Urinary bladder (tissue), 4 donors: ENCODE measurements around the gene RELA. TPM values are rescaled to one million over a fixed set of nuclear protein-coding genes. Genes with fewer than 3 reads are reported as not detected.
"Not testable (repeated sequence)": the region's sequence is repeated elsewhere in the genome, so short reads cannot be mapped to it uniquely, and the experiment has no call there.

Experiments
- DNase-seq: peaks from one replicate; pipeline ENCODE4 v3.0.0-alpha.2; 2015; ENCODE audit errors: extremely low spot score
- H3K27ac ChIP-seq: one replicate; pipeline ENCODE4 v1.5.1; 2013; ENCODE audit warnings: low read depth, mild to moderate bottlenecking, moderate library complexity
- H3K36me3 ChIP-seq: one replicate; pipeline ENCODE4 v1.6.1; 2013; ENCODE audit warnings: mild to moderate bottlenecking, moderate library complexity; ENCODE audit not compliant: insufficient read depth
- H3K4me1 ChIP-seq: one replicate; pipeline ENCODE4 v1.6.1; 2013; ENCODE audit warnings: mild to moderate bottlenecking, moderate library complexity; ENCODE audit not compliant: insufficient read depth
- H3K4me3 ChIP-seq: one replicate; pipeline ENCODE4 v1.5.1; 2013; ENCODE audit warnings: low read depth, low read length
- WGBS: extraction: QIAGEN DNeasy Blood & Tissue Kit; methylation state at CpG from one replicate; pipeline ENCODE4 v1.1.7; 2013; 5-methylcytosine and 5-hydroxymethylcytosine counted together
- polyA plus RNA-seq: library from polyadenylated mRNA; stranded (reverse); fragments of 200-250 nt; gene quantifications from one replicate; pipeline ENCODE4 v1.2.3, GENCODE V29; 2013
- total RNA-seq: library from RNA; depleted of rRNA; stranded (reverse); fragments of >200 nt; gene quantifications from one replicate; pipeline ENCODE4 v1.2.3, GENCODE V29; 2014
- donor health status: healthy with polysubstance abuse.
- donor health status: healthy.

The RELA gene
- total and polyA plus RNA-seq, 2 donors, result 18.5 to 80.8 TPM

DNA sequence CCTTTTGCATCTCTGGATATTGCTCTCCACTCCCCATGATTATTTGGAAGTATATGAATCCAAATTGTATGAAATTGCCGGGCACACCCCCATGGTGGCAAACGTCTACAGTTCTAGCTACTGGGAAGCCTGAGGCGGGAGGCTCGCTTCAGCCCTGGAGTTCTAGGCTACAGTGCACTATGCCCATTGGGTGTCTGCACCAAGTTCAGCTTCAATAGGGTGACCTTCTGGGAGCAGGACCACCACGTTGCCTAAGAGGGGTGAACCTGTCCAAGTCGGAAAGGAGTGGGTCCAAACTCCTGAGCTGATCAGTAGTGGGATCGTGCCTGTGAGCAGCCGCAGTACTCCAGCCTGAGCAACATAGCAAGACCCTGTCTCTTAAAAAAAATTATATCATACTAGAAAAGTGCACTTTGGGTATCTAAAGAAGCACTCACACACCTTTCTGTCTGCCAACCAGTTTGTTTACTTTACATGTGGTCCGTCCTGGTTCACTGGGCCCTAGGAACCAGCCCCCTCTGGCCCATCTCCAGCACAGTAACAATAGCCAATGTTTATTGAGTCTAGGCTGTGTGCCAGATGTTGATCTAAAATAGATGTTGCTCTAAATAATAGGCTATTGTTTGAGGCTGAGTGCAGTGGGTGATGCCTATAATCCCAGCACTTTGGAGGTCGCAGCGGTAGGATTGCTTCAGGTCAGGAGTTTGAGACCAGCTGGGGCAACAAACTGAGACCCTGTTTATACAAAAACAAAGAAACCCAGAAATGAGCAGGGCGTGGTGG is 32.9 kb upstream of the RELA start:
- Histone ChIP-seq H3K36me3 (no peaks in the 10 kb centered on the region), H3K4me3 (no peak overlapping the region), H3K4me1 (no peaks in the 10 kb centered on the region), H3K27ac (no peak overlapping the region)
- DNase-seq, result no peak
- 70% methylated on average over 12 of the region's 12 CpGs for WGBS

DNA sequence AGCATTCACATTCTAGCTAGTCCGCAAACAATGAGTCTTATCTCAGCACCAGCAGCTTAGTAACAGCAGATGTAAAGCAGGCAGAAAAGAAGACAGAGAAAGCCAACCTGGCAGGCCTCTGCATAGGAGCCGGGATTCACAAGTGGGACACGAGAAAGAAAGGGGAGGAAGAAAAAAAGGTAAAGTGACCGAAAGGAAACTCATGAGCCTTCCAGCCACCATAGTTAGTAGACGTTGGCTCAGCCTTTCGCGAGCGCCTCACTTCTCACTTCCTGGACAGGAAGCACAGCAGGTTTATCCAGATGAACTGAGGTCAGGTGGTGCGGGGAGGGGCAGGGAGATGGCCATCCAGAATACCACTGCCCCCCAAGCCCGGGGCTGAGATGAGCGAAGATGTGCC is 29.7 kb upstream of the RELA start:
- DNase-seq, result no peak
- Histone ChIP-seq H3K4me3 (no peak overlapping the region), H3K4me1 (no peaks in the 10 kb centered on the region), H3K36me3 (no peaks in the 10 kb centered on the region), H3K27ac (no peak overlapping the region)
- 64% methylated on average over 11 of the region's 11 CpGs for WGBS

DNA sequence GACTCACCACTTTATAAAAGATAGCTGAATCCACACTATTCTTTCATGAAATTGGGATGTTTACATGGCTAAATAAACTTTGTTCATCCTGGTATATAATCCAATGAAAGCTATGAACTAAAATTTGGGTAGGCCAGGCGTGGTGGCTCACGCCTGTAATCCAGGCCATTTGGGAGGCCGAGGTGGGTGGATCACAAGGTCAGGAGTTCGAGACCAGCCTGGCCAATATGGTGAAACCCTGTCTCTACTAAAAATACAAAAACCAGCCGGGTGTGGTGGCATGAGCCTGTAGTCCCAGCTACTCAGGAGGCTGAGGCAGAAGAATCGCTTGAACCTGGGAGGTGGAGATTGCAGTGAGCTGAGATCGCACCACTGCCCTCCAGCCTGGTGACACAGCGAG is 29.1 kb upstream of the RELA start:
- not testable (repeated sequence) for DNase-seq, H3K27ac ChIP-seq, H3K4me3 ChIP-seq, H3K36me3 ChIP-seq, H3K4me1 ChIP-seq
- 91% methylated on average over 8 of the region's 8 CpGs for WGBS

DNA sequence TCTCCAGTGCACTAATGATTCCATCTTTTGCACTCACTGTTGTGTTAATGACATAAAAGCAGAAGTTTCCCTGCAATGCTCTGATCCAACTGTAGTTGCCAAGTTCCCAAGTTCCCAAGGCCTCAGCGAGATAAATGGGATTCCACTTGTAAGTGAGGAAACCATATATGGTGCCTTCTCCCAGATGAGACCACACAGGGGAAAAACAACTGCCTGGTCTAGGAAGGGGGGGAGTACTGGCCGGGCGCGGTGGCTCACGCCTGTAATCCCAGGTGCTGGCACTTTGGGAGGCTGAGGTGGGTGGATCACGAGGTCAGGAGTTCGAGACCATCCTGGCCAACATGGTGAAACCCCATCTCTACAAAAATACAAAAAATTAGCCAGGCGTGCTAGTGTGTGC is 23.3 kb upstream of the RELA start:
- WGBS, result 57% methylated on average over 8 of the region's 8 CpGs
- Histone ChIP-seq H3K4me1 (no peaks in the 10 kb centered on the region), H3K36me3 (no peaks in the 10 kb centered on the region), H3K4me3 (no peak overlapping the region), H3K27ac (no peak overlapping the region)
- DNase-seq, result no peak

DNA sequence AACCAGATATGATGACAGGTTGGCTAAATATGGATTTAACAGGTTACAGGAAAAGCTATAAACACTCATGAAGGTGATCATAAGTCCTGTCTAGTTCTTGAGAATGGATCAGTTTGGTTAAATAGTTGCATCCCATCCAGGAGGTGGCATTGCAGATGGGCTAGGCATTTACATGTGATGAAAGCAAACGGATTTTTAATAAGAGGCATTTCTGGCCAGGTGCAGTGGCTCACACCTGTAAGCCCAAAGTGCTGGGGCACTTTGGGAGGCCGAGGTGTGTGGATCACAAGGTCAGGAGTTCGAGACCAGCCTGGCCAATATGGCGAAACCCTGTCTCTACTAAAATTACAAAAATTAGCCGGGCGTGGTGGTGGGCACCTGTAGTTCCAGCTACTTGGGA is 20.8 kb upstream of the RELA start:
- H3K4me1 ChIP-seq, H3K36me3 ChIP-seq, H3K4me3 ChIP-seq, H3K27ac ChIP-seq, DNase-seq: not testable (repeated sequence)
- WGBS, result 83% methylated on average over 6 of the region's 6 CpGs

DNA sequence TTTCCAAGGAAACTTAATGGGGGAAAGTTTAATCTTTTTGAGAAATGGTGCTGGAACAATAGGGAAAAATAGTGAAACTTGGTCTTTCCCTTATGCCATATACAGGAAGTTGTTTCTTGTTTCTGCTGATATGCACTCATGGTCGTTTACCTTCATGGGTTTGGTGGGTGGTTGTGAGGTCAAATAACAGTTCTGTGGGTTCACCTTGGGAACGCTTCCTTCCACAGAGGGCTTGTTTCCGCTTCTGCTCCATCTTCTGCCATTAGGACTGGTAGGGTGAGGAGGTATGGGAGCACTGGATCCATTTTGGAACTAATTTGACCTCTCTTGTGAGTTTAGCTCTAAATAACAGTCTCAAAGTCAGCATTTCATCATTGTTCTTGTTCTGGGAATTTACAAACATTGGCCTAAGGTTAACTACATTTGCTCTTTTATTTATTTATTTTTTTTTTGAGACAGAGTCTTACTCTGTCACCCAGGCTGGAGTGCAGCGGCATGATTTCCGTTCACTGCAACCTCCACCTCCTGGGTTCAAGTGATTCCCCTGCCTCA is 17.6 kb upstream of the RELA start:
- Histone ChIP-seq H3K4me1 (no peaks in the 10 kb centered on the region), H3K36me3 (no peaks in the 10 kb centered on the region), H3K4me3 (no peak overlapping the region), H3K27ac (no peak overlapping the region)
- 79% methylated on average over 5 of the region's 5 CpGs for WGBS
- DNase-seq, result no peak

DNA sequence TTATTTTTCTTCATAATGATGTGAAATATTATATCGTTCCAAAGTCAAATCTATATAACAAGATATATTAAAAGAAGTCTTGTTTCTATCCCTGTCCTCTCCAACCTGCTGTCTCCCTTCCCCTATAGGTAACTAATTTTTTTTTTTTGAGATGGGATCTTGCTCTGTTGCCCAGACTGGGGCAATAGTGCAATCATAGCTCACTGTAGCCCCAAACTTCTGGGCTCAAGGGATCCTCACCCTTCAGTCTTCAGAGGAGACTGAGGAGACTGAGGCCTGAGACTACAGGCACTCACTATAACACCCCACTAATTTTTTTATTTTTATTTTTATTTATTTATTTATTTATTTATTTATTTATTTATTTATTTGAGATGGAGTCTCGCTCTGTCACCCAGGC is 10.3 kb upstream of the RELA start:
- no peaks in the 10 kb centered on the region for H3K36me3 ChIP-seq
- no peak overlapping the region for H3K27ac ChIP-seq
- DNase-seq, result no peak
- H3K4me3 ChIP-seq, result no peak overlapping the region
- H3K4me1 ChIP-seq, result no peaks in the 10 kb centered on the region
- 91% methylated on average over 2 of the region's 2 CpGs for WGBS

DNA sequence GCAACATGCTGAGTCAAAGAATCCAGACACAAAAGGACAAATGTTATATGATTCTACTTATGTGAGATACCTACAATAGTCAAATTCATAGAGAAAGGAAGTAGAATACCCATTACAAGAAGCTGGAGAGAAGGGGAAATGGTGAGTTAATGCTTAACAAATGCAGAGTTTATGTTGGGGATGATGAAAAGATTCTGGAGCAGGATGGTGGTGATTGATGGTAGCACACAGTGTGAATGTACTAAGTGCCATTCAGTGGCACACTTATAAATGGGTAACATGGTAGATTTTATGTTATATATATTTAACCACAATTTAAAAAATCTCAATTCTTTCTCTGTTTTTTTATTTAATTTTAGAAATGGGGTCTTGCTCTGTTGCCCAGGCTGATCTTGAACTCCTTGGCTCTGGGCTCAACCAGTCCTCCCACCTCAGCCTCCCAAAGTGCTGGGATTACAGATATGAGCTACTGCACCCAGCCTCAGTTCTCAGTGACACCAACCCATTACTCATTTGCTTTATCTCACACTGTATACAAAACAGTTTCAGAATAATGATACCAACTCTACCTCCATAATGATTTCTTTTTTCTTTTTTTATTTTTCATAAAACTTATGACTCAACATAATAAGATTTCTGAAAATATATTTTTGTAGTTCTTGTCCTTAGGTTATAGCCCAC is 9.6 kb upstream of the RELA start:
- Histone ChIP-seq H3K4me3 (no peak overlapping the region), H3K36me3 (no peaks in the 10 kb centered on the region), H3K27ac (no peak overlapping the region), H3K4me1 (no peaks in the 10 kb centered on the region)
- no peak for DNase-seq

DNA sequence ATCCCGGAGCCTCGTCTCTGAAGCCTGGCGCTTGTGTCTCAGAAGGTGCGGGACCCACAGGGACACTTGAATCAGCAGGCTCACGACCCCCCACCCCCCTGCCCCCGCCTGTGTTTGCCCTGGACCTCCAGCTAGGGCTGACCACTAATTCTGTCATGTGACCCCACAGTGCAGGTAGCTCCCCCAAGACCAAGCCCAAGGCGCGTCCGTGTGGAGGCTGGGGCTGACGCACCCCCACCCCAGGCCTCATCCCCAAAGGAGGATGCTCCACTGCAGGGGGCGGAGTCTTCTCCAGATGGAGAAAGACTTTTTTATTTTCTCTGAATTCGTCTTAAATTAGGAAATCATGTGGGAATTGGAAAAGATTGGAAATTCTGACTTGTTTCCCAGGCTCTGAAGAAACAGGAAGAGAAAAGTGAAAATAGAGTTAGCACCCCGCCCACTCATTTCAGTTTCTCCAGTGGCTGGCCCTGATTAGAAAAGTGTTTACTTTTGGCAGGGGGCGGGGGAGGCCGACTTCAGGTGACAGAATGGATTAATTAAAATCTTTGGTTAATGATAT is 1.0 kb upstream of the RELA start:
- Histone ChIP-seq H3K27ac (peak overlapping the region; percentile 99), H3K4me1 (no peaks in the 10 kb centered on the region), H3K4me3 (peak overlapping the region; percentile 82), H3K36me3 (peaks cover 3% of the 10 kb centered on the region)
- 3% methylated on average over 15 of the region's 15 CpGs for WGBS
- DNase-seq, result no peak

GRCh38 chr11:65662247-65662798 is 393 bp downstream of the RELA start:
- no peak for DNase-seq
- WGBS, result under 1% methylated on average over 29 of the region's 29 CpGs
- no peaks in the 10 kb centered on the region for H3K4me1 ChIP-seq
- H3K4me3 ChIP-seq, result peak overlapping the region; percentile 82
- peaks cover 3% of the 10 kb centered on the region for H3K36me3 ChIP-seq
- peak overlapping the region; percentile 95 for H3K27ac ChIP-seq

DNA sequence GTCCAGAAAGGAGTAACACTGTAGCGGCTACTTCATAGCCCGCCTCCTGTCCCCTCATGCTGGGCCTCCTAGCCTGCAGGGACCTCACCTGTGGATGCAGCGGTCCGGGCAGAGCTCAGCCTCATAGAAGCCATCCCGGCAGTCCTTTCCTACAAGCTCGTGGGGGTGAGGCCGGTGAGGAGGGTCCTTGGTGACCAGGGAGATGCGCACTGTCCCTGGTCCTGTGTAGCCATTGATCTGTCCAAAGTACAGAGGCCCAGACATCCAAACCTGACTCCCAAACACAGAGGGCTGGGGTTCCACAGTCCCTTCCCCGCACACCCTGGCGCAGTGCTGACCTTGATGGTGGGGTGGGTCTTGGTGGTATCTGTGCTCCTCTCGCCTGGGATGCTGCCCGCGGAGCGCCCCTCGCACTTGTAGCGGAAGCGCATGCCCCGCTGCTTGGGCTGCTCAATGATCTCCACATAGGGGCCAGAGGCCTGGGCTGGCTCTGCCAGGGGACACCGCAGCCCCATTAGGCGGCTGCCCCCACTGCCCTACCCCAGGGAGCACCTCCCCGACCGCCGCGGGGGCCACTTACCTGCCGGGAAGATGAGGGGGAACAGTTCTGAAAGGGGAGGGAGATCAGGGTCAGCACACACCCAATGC is 993 bp downstream of the RELA start:
- peaks cover 3% of the 10 kb centered on the region for H3K36me3 ChIP-seq
- H3K4me3 ChIP-seq, result peak overlapping the region; percentile 82
- WGBS, result 63% methylated on average over 25 of the region's 25 CpGs
- H3K4me1 ChIP-seq, result no peaks in the 10 kb centered on the region
- DNase-seq, result no peak
- H3K27ac ChIP-seq, result peak overlapping the region; percentile 95

DNA sequence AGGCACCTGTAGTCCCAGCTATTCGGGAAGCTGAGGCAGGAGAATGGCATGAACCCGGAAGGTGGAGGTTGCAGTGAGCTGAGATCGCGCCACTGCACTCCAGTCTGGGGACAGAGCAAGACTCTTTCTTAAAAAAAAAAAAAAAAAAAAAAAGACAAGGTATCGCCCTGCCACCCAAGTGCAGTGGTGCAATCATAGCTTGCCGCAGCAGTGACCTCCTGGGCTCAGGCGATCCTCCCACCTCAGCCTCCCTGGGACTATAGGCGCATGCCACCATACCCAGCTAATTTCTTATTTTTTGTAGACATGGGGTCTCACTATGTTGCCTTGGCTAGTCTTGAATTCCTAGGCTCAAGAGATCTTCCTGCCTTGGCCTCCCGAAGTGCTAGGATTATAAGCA is 1.8 kb downstream of the RELA start:
- not testable (repeated sequence) for H3K36me3 ChIP-seq, H3K4me1 ChIP-seq, H3K27ac ChIP-seq, H3K4me3 ChIP-seq, DNase-seq
- 95% methylated on average over 9 of the region's 9 CpGs for WGBS

- H3K27ac ChIP-seq, result no peak overlapping the region
- H3K4me3 ChIP-seq, result no peak overlapping the region
- no peaks in the 10 kb centered on the region for H3K4me1 ChIP-seq
- DNase-seq, result no peak
- peaks cover 3% of the 10 kb centered on the region for H3K36me3 ChIP-seq
- WGBS, result 94% methylated on average over 9 of the region's 9 CpGs
These were observed 2.7 kb downstream of the RELA start for GRCh38 chr11:65660038-65660437.
